ENCODE data around the gene WDR81.
"Not testable (repeated sequence)": the region's sequence is repeated elsewhere in the genome, so short reads cannot be mapped to it uniquely, and the experiment has no call there.

The WDR81 gene

GRCh38 chr17:1724351-1724868, at the start of gene WDR81:
Gene WDR81 (plus strand): TSS chr17:1724704. CDS start chr17:1724960, 256 bp downstream.
- DNase-seq (ENCODE audit: low spot score), result peak; percentile 83

- no peak for DNase-seq (ENCODE audit: low spot score)
Measured at GRCh38 chr17:1676401-1676800, 48.1 kb upstream of the WDR81 start.

- no peak for DNase-seq (ENCODE audit: low spot score)
Measured at GRCh38 chr17:1683459-1683858, 41.0 kb upstream of the WDR81 start.

- peak; percentile 99 for DNase-seq (ENCODE audit: low spot score)
Measured at GRCh38 chr17:1684378-1685189, 39.9 kb upstream of the WDR81 start, which contains the start of gene PRPF8. Gene PRPF8 (minus strand): TSS chr17:1684867. CDS start chr17:1684571, 296 bp downstream.

GRCh38 chr17:1686086-1686485, 38.4 kb upstream of the WDR81 start:
- DNase-seq (ENCODE audit: low spot score), result no peak

- not testable (repeated sequence) for DNase-seq (ENCODE audit: low spot score)
Measured at GRCh38 chr17:1688405-1688804, 36.1 kb upstream of the WDR81 start.

- no peak for DNase-seq (ENCODE audit: low spot score)
Measured at GRCh38 chr17:1690544-1691221, 33.8 kb upstream of the WDR81 start.

GRCh38 chr17:1693339-1693738, 31.2 kb upstream of the WDR81 start:
- no peak for DNase-seq (ENCODE audit: low spot score)

GRCh38 chr17:1695365-1695764, 29.1 kb upstream of the WDR81 start:
- no peak for DNase-seq (ENCODE audit: low spot score)

GRCh38 chr17:1697681-1698080, 26.8 kb upstream of the WDR81 start:
- DNase-seq (ENCODE audit: low spot score), result no peak

GRCh38 chr17:1699891-1700290, 24.6 kb upstream of the WDR81 start:
- not testable (repeated sequence) for DNase-seq (ENCODE audit: low spot score)

- DNase-seq (ENCODE audit: low spot score), result no peak
Measured at GRCh38 chr17:1703063-1703462, 21.4 kb upstream of the WDR81 start.

- no peak for DNase-seq (ENCODE audit: low spot score)
Measured at GRCh38 chr17:1705004-1705403, 19.5 kb upstream of the WDR81 start.

- DNase-seq (ENCODE audit: low spot score), result peak; percentile 49
Measured at GRCh38 chr17:1707107-1707506, 17.4 kb upstream of the WDR81 start.

- DNase-seq (ENCODE audit: low spot score), result not testable (repeated sequence)
Measured at GRCh38 chr17:1708791-1709346, 15.6 kb upstream of the WDR81 start.

- no peak for DNase-seq (ENCODE audit: low spot score)
Measured at GRCh38 chr17:1709403-1709951, 15.0 kb upstream of the WDR81 start.

- DNase-seq (ENCODE audit: low spot score), result no peak
Measured at GRCh38 chr17:1709971-1710806, 14.3 kb upstream of the WDR81 start, which contains the start of gene TLCD2. Gene TLCD2 (minus strand): TSS chr17:1710377. CDS start chr17:1710242, 135 bp downstream.

- no peak for DNase-seq (ENCODE audit: low spot score)
Measured at GRCh38 chr17:1710807-1711553, 13.5 kb upstream of the WDR81 start.

GRCh38 chr17:1711804-1712203, 12.7 kb upstream of the WDR81 start:
- DNase-seq (ENCODE audit: low spot score), result no peak

- DNase-seq (ENCODE audit: low spot score), result no peak
Measured at GRCh38 chr17:1712271-1712670, 12.2 kb upstream of the WDR81 start.

All from CD4-positive, alpha-beta T cell treated with Interleukin-2 at 100 ng/mL for 4 hours (primary cell).